GM20431 (cell line): Measurements from ENCODE around the gene CFAP91.

ENCODE experiments used
- in situ Hi-C: fragments of 300-500 bp; cut with MseI, MboI; formaldehyde crosslinking; loops from one replicate; pipeline ENCODE4 v1.15.0; 2020; ENCODE audit warnings: low sequenced_read_pairs; ENCODE audit not compliant: unreplicated experiment

Gene CFAP91

GRCh38 chr3:119702530-119703527 lies at the start of gene CFAP91:
CFAP91 (plus strand) TSS chr3:119703022; CDS start chr3:119703099, 77 bp downstream.
- in situ Hi-C loops, result no loop called here

GRCh38 chr3:119653876-119654275 lies 48.9 kb upstream of the CFAP91 start:
- in situ Hi-C loops, result no loop called here

GRCh38 chr3:119657887-119658702 lies 44.7 kb upstream of the CFAP91 start:
- in situ Hi-C loops, result no loop called here

- in situ Hi-C loops, result no loop called here
Measured at GRCh38 chr3:119658994-119659393, 43.8 kb upstream of the CFAP91 start.

- in situ Hi-C loops, result no loop called here
Measured at GRCh38 chr3:119659606-119660291, 43.1 kb upstream of the CFAP91 start.

- in situ Hi-C loops, result no loop called here
Measured at GRCh38 chr3:119660474-119661440, 42.1 kb upstream of the CFAP91 start, which contains the start of gene POPDC2. POPDC2 (minus strand) TSS chr3:119660589; CDS start chr3:119660423, 166 bp downstream.

- in situ Hi-C loops, result no loop called here
Measured at GRCh38 chr3:119662604-119663373, 40.0 kb upstream of the CFAP91 start.

GRCh38 chr3:119663885-119664284 lies 38.9 kb upstream of the CFAP91 start:
- in situ Hi-C loops, result no loop called here

- in situ Hi-C loops, result no loop called here
Measured at GRCh38 chr3:119664370-119664769, 38.5 kb upstream of the CFAP91 start.

- in situ Hi-C loops, result no loop called here
Measured at GRCh38 chr3:119664850-119665379, 37.9 kb upstream of the CFAP91 start.

- in situ Hi-C loops, result no loop called here
Measured at GRCh38 chr3:119665954-119666559, 36.8 kb upstream of the CFAP91 start.

- in situ Hi-C loops, result no loop called here
Measured at GRCh38 chr3:119669906-119670570, 32.8 kb upstream of the CFAP91 start.

GRCh38 chr3:119672776-119673175 lies 30.0 kb upstream of the CFAP91 start:
- in situ Hi-C loops, result no loop called here

- in situ Hi-C loops, result no loop called here
Measured at GRCh38 chr3:119673875-119674274, 28.9 kb upstream of the CFAP91 start.

GRCh38 chr3:119675188-119675874 lies 27.5 kb upstream of the CFAP91 start:
- in situ Hi-C loops, result loop anchor here (25.0 kb wide), 2 partner anchors 388 to 788 kb away; partner anchors contain the start of gene ARHGAP31

- in situ Hi-C loops, result loop anchor here (25.0 kb wide), 2 partner anchors 389 to 789 kb away; partner anchors contain the start of gene ARHGAP31
Measured at GRCh38 chr3:119676020-119676419, 26.8 kb upstream of the CFAP91 start.
